HepG2 (cell line): ENCODE results near the gene TRIM9. TPM values are rescaled to one million over a fixed set of nuclear protein-coding genes. Genes with fewer than 3 reads are reported as not detected.

Source experiments
- ATAC-seq: fragments of 200-7000 bp; cut with Tn5 transposase; 3 replicates; pipeline ENCODE4 v1.9.1; 2020; ENCODE audit warnings: mild to moderate bottlenecking, moderate library complexity
- BruUV-seq: library from RNA; stranded (reverse); fragments of 400-500 nt; replicated peaks from 2 replicates; lab custom pipeline; 2021; lab: Mats Ljungman, UMichigan
- CTCF ChIA-PET: fragments of 300-600 bp; formaldehyde crosslinking; extraction: SDS; loops from one replicate; lab custom pipeline; 2021; ENCODE audit warnings: low total read pairs, inconsistent platforms, low intra/inter-chr PET ratio; lab: Yijun Ruan, JAX
- POLR2A ChIA-PET: fragments of 350-600 bp; sonication (Branson Sonifier 250); formaldehyde crosslinking; loops from one replicate; lab custom pipeline; 2020; ENCODE audit warnings: antibody characterized with exemption, inconsistent platforms; lab: Yijun Ruan, JAX
- DNase-seq: peaks from one replicate; pipeline ENCODE4 v3.0.0-alpha.2; 2015; ENCODE audit warnings: low spot score
- FAIRE-seq: peaks from 3 replicates; lab custom pipeline; 2011; peaks lifted over from hg19 to GRCh38; lab: Jason Lieb, UNC
- H2AFZ ChIP-seq: one replicate; pipeline ENCODE4 v1.6.1; 2011; ENCODE audit warnings: low read length, inconsistent platforms
- H3K27ac ChIP-seq: fragments of 300-600 bp; 3 replicates; pipeline ENCODE4 v1.8.0; 2011; ENCODE audit warnings: mixed run types, mild to moderate bottlenecking, mixed read lengths, low read length, inconsistent platforms; ENCODE audit not compliant: insufficient read depth; ENCODE audit errors: extremely low read length
- H3K27me3 ChIP-seq, 2 experiments: fragments of 200-600 bp in 1 of 2; 2 replicates in 1 of 2; 3 replicates in 1 of 2; pipeline versions ENCODE4 v1.6.0 to v1.8.0; 2011; ENCODE audit warnings: low read length in 2 of 2, mild to moderate bottlenecking in 2 of 2, moderate library complexity in 2 of 2, inconsistent platforms in 1 of 2; ENCODE audit not compliant: insufficient read depth in 2 of 2, control insufficient read depth in 1 of 2
- H3K36me3 ChIP-seq, 2 experiments: fragments of 200-600 bp in 1 of 2; replicated peaks in 1 of 2; 2 replicates in 1 of 2; 3 replicates in 1 of 2; pipeline versions ENCODE4 v1.5.1 to v1.8.0; 2011; ENCODE audit warnings: low read length in 2 of 2, inconsistent platforms in 1 of 2; ENCODE audit not compliant: insufficient read depth in 2 of 2, control insufficient read depth in 1 of 2
- H3K4me1 ChIP-seq: 2 replicates; pipeline ENCODE4 v1.5.1; 2012; ENCODE audit warnings: low read length, inconsistent platforms; ENCODE audit not compliant: insufficient read depth
- H3K4me2 ChIP-seq: 2 replicates; pipeline ENCODE4 v1.6.0; 2011; ENCODE audit warnings: low read depth, low read length, inconsistent platforms
- H3K4me3 ChIP-seq, 3 experiments: fragments of 200-600 bp in 1 of 3; sonication (generic), shearing (Covaris generic) in 1 of 3; replicated peaks in 1 of 3; 2 replicates each; pipeline ENCODE4 v1.5.1; 2011 to 2016; ENCODE audit warnings: low read length in 3 of 3, inconsistent platforms in 2 of 3, low read depth in 2 of 3, mild to moderate bottlenecking in 2 of 3, control low read depth in 1 of 3, mixed read lengths in 1 of 3; ENCODE audit not compliant: insufficient read depth in 1 of 3
- H3K79me2 ChIP-seq: one replicate; pipeline ENCODE4 v1.6.1; 2011; ENCODE audit warnings: low read length, inconsistent platforms; ENCODE audit not compliant: insufficient read depth
- H3K9ac ChIP-seq: 2 replicates; pipeline ENCODE4 v1.6.0; 2011; ENCODE audit warnings: mild to moderate bottlenecking, low read depth, low read length, inconsistent platforms; ENCODE audit not compliant: insufficient read depth
- H3K9me3 ChIP-seq: 2 replicates; pipeline ENCODE4 v1.5.1; 2012; ENCODE audit warnings: mild to moderate bottlenecking, low read length
- H4K20me1 ChIP-seq: 2 replicates; pipeline ENCODE4 v1.6.0; 2011; ENCODE audit warnings: inconsistent platforms, mild to moderate bottlenecking, low read length, moderate library complexity; ENCODE audit not compliant: insufficient read depth
- PRPF4 ChIP-seq: fragments of 200-400 bp; formaldehyde crosslinking; IDR thresholded peaks from 2 replicates; pipeline ENCODE4 v1.6.1; 2016; ENCODE audit warnings: low read length, low read depth; ENCODE audit not compliant: poor library complexity, severe bottlenecking
- SNAPC2 ChIP-seq: sonication (generic); formaldehyde crosslinking; IDR thresholded peaks from 2 replicates; pipeline ENCODE4 v1.8.1; 2022; ENCODE audit warnings: mild to moderate bottlenecking, missing genetic modification reagents
- SRSF1 ChIP-seq: fragments of 200-400 bp; formaldehyde crosslinking; optimal IDR thresholded peaks from 2 replicates; pipeline ENCODE3; 2017; ENCODE audit warnings: mild to moderate bottlenecking, low read depth, low read length, moderate library complexity
- ZBTB2 ChIP-seq: sonication (generic); formaldehyde crosslinking; IDR thresholded peaks from 2 replicates; pipeline ENCODE4 v1.8.0; 2022; ENCODE audit warnings: low read depth, missing genetic modification reagents
- ZFP1 ChIP-seq: IDR thresholded peaks from 2 replicates; pipeline ENCODE4 v1.6.1; 2016
- ZNF251 ChIP-seq: sonication (generic); formaldehyde crosslinking; IDR thresholded peaks from 2 replicates; pipeline ENCODE4 v1.9.0; 2021; ENCODE audit warnings: mild to moderate bottlenecking, missing genetic modification reagents
- ZNF333 ChIP-seq: sonication (generic); formaldehyde crosslinking; IDR thresholded peaks from 2 replicates; pipeline ENCODE4 v1.4.0; 2020; ENCODE audit warnings: mild to moderate bottlenecking, missing genetic modification reagents, borderline replicate concordance
- ZNF414 ChIP-seq: sonication (generic); formaldehyde crosslinking; IDR thresholded peaks from 2 replicates; pipeline ENCODE4 v1.5.0; 2020; ENCODE audit warnings: missing genetic modification reagents
- ZNF431 ChIP-seq: sonication (generic); formaldehyde crosslinking; IDR thresholded peaks from 2 replicates; pipeline ENCODE4 v1.9.0; 2022; ENCODE audit warnings: missing genetic modification reagents, low read depth, mild to moderate bottlenecking, borderline replicate concordance
- ZNF839 ChIP-seq: sonication (generic); formaldehyde crosslinking; IDR thresholded peaks from 2 replicates; pipeline ENCODE4 v1.4.0; 2020; ENCODE audit warnings: missing genetic modification reagents, mild to moderate bottlenecking, borderline replicate concordance
- ZSCAN21 ChIP-seq: sonication (generic); formaldehyde crosslinking; IDR thresholded peaks from 2 replicates; pipeline ENCODE4 v1.8.0; 2022; ENCODE audit warnings: mild to moderate bottlenecking, missing genetic modification reagents, moderate library complexity, borderline replicate concordance
- WGBS: methylation state at CpG from one replicate; pipeline ENCODE4 v1.1.6; 2017; ENCODE audit warnings: low lambda C conversion rate; 5-methylcytosine and 5-hydroxymethylcytosine counted together
- in situ Hi-C: cut with HindIII; loops from 2 replicates; pipeline ENCODE4 v1.10.0; 2017; ENCODE audit warnings: low pct_unique_long_range_greater_than_20kb; ENCODE audit not compliant: extremely low pct_ligation_motif_present
- intact Hi-C: fragments of 100-400 bp; cut with micrococcal nuclease; formaldehyde crosslinking; loops from one replicate; pipeline ENCODE4 v1.10.0; 2022; ENCODE audit not compliant: unreplicated experiment
- polyA plus RNA-seq, 8 experiments: library from polyadenylated mRNA; depleted of rRNA in 3 of 8; stranded (reverse) in 7 of 8; unstranded in 1 of 8; fragments of >200 nt; fragmentation: Illumina TruSeq in 4 of 8; extraction: Trizol in 4 of 8; gene quantifications; 2 replicates each; pipeline versions ENCODE4 v1.2.1 to v1.2.3, GENCODE V29; 2011 to 2016; ENCODE audit warnings: low read depth in 4 of 8, missing spikeins in 1 of 8, mixed read lengths in 1 of 8; ENCODE audit not compliant: insufficient read depth in 1 of 8
- total RNA-seq, 5 experiments: library from RNA; depleted of rRNA; stranded (reverse); fragments of >200 nt; fragmentation: Illumina TruSeq; extraction: Trizol; gene quantifications; 2 replicates each; pipeline ENCODE4 v1.2.3, GENCODE V29; 2016; ENCODE audit warnings: low read depth in 1 of 5

The TRIM9 gene
- total and polyA plus RNA-seq, 2 of the 13 experiments (the other 11 are each of a cell fraction or from before 2014, with no cell fraction given), result 0.04 to 0.07 TPM

DNA sequence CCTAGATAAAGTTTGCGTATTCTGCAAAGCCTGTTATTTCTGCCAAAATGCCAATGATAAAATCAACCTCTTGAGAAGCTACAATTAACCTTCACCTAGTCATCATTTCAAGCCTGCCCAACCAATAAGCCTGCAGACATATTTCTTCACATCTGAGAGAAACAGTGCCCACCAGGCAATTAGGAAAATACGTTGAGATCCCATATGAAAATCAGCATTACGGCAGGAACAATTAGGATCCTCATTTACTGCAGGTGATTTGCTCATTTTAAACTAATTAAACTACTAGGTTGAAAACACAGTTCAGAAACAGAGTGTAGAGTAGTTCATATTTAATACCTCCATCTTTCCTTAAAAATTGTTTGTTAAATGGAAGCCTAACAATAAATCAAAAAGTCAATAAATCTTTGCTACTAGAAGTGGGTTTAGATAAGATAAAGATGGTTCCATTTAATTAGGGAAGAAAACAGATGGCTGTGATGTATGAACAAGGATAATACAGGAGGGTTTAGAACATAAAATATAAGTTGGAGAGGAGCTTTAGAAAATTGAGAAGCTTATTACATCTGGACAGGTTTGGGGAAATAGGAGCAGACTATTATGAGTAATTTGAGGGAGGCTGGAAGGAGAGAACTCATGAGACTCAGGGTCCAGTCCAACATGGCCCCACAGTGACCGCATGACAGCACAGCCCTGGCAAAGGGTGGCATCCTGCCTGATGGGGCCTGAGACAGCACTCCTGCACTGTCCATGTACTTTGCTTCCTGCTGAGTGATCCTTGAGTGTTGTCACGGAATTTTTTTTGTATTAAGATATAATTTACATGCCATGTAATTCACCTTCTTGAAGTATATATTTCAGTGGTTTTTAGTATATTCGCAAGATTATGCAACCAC lies 123.8 kb downstream of the TRIM9 start:
- ATAC-seq, result no peak
- no peak overlapping the region for H3K9ac ChIP-seq
- no peak for FAIRE-seq
- DNase-seq, result no peak
- no peak overlapping the region for H3K4me2 ChIP-seq
- H3K4me3 ChIP-seq, result no peak overlapping the region
- no peak overlapping the region for H2AFZ ChIP-seq
- H3K36me3 ChIP-seq, result no peaks in the 10 kb centered on the region
- H3K27me3 ChIP-seq, result peaks cover 0 to 11% of the 10 kb centered on the region in 2 experiments; a peak in 2 of 5 replicates
- H3K79me2 ChIP-seq, result no peaks in the 10 kb centered on the region
- no peak overlapping the region for H3K27ac ChIP-seq
- H3K9me3 ChIP-seq, result no peaks in the 10 kb centered on the region
- in situ Hi-C loops, result no loop called here
- ChIA-PET CTCF (no interaction called here), POLR2A (no interaction called here)
- WGBS, result 45% methylated on average over 6 of the region's 6 CpGs
- TF ChIP-seq ZNF839 (CRISPR knock-in tag) (no peak), ZNF414 (CRISPR knock-in tag) (no peak), SNAPC2 (no peak), PRPF4 (no peak), ZBTB2 (CRISPR knock-in tag) (no peak), SRSF1 (no peak), ZNF333 (CRISPR knock-in tag) (no peak), ZNF431 (no peak), ZNF251 (CRISPR knock-in tag) (no peak), ZFP1 (CRISPR knock-in tag) (no peak), ZSCAN21 (CRISPR knock-in tag) (no peak)
- BruUV-seq, result no TSS peak
- H3K4me1 ChIP-seq, result no peaks in the 10 kb centered on the region
- intact Hi-C loops, result no loop called here
- H4K20me1 ChIP-seq, result no peaks in the 10 kb centered on the region
